ENCODE data around the gene COQ3.

Gene COQ3, protein sequence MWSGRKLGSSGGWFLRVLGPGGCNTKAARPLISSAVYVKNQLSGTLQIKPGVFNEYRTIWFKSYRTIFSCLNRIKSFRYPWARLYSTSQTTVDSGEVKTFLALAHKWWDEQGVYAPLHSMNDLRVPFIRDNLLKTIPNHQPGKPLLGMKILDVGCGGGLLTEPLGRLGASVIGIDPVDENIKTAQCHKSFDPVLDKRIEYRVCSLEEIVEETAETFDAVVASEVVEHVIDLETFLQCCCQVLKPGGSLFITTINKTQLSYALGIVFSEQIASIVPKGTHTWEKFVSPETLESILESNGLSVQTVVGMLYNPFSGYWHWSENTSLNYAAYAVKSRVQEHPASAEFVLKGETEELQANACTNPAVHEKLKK

DNA sequence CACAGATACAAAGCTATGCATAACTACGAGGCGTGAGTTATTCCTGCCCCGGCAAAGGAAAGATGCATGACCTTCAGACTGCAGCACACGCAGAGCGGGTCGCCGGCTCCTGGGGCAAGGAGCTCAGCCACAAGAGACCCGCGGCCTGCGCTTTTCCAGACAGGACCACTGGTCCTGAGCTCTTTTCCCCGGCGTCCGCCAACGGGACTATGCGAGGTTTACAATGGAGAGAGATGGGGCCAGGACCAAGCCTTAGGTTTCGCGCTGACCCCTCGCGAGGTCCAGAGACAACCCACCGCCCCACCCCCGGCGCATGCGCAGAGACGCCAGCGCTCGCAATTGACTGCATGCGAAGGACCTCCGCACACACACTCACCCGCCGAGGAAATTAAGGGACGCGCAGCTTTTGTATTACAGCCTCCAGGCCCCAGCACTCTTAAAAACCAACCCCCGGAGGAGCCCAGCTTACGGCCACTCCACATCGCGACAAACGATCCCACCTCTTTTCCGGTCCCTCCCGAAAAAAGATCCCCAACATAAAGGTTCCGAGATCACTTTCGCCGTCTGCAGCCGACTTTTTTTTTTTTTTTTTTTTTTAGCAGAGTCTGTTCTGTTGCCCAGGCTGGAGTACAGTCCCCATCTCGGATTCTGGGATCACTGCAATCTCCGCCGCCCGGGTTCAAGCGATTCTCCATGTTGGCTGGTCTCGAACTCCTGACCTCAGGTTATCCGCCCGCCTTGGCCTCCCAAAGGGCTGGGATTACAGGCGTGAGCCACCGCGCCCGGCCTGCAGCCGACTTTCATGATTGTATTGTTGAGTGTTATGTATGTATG is at the start of gene COQ3:
COQ3 (minus strand) TSS at position 498 of the 834 bp plus-strand sequence; CDS start at position 482, 16 bp downstream.
- DNase-seq (ENCODE audit: low spot score), result peak; percentile 81

DNA sequence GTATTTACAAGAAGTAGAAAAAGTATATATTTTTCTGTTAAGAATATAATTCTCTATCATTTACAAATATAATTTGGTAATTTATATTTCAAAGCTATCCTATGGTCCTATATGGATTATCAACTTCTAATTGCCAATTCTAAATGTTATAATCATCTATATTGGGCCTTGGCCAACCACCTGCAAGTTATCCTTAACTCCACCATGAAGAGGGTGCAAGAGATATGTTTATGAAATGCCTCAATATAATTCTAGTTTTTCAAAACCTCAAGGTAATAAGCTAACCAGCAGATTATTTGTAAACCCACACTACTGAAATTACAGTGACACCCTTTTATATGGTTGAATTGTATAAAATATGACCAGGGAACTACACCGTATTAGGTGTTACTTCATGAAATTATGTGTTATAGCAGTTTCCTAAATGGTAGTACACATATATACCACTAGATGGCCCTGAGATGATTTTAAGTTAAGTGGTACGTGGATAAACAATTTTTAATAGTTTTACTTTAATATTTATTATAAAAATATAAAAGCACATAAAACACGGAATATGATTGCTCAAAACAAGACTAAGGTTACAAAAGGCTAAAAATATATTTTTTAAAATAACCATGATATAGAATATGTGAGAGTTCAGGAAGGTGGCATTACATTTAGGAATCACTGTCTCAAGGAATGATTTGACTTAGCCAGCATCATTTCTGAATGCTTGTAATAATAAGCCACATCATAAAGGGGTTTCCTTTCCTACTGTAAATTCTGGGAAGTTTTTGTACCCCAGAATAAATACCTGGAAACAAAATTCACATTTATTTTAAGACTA is 40.9 kb upstream of the COQ3 start:
- peak; percentile 69 for DNase-seq (ENCODE audit: low spot score)

DNA sequence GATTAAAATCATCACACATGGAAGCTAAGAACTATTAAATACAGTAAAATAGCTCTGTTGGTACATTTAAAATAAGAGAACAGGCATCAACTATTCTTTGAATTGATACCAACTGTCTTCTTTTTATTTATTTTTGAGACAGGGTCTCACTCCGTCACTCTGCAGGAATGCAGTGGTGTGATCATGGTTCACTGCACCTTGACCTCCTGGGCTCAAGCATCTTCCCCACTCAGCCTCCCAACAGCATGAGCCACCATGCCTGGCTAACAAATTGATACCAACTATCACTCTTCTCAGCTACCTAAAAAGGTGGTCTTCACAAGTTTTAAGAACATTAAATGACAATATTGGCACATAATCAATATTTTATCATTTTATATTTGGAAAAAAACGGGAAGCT is 38.9 kb upstream of the COQ3 start:
- DNase-seq (ENCODE audit: low spot score), result no peak

DNA sequence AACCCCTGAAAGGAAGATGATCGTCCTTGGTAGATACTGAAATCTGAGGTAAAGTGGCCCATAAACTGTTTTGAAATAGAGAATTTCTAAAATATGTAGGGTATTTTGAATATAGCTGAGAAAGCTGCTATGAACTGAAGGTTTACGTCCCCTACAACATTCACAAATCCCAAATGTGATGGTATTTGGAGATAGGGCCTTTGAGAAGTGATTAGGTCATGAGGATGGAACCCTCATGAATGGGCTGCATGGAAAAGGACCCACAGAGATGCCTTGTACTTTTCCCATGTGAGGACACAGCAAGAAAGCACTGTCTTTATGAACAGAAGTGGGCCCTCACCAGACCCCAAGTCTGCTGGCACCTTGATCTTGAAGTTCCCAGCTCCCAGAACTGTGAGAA is 37.9 kb upstream of the COQ3 start:
- no peak for DNase-seq (ENCODE audit: low spot score)

DNA sequence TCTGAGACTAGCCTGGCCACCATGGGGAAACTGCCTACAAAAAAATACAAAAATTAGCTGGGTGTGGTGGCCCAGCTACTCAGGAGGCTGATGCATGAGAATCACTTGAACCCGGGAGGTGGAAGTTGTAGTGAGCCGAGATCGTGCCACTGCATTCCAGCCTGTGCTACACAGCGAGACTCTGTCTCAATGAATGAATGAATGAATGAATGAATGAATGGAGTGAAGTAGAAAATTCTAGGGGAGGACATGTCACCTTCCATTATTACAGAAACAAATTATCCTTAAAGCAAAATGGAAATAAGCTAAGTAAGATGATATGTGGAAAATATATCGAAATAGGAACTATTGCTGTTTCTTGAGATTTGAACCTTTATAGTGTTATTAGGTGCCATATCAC is 34.0 kb upstream of the COQ3 start:
- DNase-seq (ENCODE audit: low spot score), result no peak

DNA sequence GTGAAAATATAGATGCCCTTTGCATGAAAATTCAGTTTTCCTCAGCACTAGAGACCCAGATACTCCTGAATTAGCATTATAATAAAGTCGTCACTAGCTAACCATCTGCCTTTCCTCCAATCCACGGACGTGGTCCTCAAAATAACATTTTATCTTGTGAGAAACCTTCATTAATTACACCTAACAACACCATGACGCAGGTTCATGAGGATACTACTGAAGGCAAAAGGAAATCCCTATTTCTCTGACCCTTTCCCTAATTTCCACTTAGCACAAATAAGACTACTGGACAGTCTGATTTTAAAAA is 32.4 kb upstream of the COQ3 start:
- DNase-seq (ENCODE audit: low spot score), result no peak

DNA sequence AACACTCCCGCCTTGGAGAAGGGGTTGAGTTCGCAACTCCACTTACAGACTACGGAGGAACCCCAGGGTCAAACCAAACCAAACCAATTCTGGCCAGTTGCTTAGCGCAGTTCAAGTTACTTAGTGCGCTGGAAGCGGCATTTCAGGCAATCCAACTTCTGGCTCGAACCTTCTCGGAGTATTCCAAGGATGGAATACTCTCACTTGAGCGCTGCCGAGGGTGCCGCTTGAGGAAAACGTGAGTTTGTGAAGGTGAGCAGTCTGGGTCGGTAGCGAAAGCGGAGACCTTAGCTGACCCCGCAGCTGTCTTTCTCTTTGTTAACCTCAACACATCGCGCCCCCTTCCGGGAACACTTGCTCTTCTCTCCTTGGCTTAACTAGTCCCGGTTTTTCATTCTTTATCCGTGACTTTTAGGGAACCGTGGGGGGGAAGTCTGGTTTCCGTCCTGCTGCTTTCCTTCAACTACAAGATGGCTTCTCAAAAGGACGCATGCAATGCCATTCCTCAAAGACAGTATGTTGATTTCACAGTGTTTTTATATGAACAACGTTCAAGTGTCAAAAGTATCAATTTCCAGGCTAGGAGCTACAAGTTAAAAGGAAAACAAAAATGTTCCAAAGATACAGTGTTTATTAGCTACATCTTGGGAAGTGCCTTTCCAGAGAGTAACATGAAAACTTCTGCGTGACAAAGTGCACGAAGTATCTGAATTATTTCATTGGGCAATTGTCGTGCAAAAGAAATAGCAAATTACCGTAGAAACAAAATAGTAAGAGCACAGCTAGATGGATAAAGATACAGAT is 31.9 kb upstream of the COQ3 start:
- peak; percentile 96 for DNase-seq (ENCODE audit: low spot score)

DNA sequence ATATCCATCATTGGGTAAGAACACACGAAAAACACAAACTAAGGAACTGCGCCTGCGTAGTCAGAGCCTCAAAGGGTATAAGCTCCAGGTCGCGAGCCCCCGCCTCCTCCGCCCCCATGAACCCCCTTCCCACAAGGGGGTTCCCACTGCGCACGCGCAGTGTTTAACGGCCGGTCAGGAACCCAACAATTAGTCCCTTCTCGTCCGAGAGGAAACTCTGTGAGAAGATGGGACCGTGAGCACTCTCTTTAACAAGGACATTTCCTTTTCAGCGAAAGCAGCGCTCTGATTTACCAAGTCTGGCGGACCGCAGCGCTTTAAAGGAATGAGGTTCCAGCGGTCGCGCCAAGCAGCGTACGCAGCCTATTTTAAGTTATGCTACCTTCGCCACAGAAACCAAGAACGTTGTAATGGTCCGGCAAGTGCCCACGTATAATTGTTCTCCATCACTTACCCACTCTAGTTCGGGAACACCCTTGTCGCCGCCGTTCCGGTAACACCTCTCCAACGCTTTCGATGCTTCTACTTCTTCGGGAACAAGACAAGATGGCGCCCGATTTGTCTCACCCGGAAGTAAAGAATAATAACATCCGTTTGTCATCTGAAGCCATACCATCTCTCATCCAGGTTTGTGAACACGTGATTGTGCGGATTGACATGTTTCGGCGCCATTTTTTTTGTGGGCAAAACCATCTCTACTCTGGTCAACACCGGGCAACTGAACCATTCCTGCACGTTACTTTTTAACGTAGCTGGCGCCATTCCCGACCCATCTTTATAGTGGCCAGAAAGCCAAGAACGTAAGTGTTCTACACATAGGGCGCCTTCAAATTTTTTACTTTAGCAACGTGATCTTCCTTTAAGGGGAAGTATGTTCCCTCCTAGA is 31.0 kb upstream of the COQ3 start, which contains the start of gene PNISR:
PNISR (minus strand) TSS at position 548 of the 886 bp plus-strand sequence. CDS start 10,649 bp downstream, outside the sequence.
- DNase-seq (ENCODE audit: low spot score), result peak; percentile 99

DNA sequence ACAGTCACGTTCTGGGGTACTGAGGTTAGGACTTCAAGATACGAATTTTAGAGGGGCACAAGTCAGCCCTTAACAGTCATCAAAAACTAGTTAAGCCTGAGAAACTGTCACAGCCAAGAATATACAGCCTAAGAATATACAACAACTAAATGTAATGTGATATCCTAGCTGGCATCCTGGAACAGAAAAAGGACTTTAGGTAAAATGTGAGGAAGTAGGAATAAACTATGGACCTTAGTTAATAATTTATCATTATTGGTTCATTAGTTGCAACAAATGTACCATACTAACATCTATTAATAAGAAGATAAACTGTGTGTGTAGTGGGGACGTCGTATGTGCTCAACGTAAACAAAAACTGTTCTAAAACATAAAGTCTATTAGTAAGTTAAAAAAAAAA is 30.0 kb upstream of the COQ3 start:
- DNase-seq (ENCODE audit: low spot score), result no peak

DNA sequence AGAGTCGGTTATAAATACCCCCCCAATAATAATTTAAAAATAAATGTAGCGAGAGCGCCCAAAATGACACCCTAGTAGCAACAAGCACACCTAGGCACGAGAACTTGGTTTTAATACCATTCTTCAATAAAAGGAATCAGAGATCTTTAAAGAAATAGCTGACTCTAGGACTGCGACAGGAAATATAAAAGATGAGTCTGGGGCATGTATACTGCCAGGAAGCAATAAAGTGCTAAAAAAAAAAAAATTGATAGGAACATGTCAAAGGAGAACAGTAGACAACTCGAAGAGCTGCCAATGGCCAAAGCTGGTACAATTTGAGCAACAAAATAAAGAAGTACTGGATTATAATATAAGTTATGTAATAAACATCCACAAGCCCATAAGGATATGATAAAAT is 28.9 kb upstream of the COQ3 start:
- no peak for DNase-seq (ENCODE audit: low spot score)

DNA sequence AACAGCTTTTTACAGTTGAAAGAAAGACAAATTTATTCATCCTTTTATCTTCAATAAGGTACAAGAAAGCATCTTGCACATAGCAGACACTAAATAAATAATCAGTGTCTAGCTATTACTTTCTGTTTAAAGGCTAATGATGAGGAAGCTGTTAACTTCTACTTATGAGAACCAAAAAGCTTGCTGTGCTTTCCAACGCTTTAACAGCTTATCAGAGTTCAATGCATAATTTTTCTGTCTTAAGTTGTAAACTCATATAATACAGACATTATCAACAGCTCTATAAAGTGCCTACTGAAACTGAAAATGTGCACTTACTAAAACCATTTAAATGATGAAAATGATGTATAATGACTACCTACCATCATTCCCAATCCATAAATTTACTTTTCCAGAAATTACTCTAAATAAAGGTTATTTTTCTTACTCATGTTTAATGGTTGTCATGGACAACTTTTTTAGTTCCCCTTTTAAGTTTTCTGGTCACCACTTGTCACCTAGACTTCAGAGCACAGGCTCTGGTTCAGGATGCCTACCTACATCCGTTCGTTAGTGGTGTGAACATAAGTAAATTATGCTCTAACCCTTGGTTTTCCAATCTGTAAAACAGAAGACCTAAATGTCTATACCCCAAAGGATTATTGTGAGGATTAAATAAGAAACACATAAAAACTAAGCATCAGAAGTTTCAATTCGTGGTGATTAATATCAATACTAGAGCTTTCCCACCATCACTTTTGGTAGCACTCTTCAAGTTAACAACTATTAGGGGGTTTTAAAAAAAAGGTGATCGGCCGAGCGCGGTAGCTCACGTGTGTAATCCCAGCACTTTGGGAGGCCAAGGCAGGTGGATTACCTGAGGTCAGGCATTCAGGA is 23.1 kb upstream of the COQ3 start:
- no peak for DNase-seq (ENCODE audit: low spot score)

DNA sequence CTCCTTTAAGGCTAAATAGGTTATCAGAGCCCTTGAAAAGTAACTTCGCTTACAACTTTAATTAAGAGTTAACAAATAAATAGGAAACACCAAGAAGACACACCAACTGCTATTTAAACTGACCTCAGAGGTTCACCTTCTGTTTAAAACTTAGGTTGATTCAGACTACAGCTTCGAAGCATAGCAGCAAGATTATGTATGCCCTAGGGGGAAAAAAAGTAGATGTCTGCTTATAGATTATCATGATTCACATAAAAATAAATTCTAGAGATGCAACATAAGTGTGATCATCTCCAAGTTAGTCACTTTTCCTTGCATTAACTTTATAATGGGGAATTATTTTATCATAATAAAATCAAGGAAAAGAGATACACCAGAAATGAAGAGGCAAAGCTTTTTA is 22.2 kb upstream of the COQ3 start:
- DNase-seq (ENCODE audit: low spot score), result no peak

DNA sequence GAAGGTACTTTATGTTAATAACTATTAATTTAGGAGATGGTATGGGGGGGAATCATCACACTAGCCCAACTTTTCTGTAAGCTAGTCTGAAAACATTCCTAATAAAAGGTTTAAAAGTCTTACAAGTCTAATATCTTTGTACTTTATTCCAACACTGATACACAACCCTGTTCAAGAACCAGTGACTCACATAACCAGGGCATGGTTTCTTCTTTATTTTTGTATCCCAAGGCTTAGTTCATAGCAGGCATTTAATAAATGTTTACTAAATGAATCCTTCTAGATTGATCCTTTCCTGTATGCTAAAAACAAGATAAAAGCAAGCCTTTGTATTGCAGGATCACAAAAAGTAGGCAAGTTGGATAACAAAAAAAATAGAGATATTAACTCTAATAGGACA is 21.5 kb upstream of the COQ3 start:
- DNase-seq (ENCODE audit: low spot score), result no peak

DNA sequence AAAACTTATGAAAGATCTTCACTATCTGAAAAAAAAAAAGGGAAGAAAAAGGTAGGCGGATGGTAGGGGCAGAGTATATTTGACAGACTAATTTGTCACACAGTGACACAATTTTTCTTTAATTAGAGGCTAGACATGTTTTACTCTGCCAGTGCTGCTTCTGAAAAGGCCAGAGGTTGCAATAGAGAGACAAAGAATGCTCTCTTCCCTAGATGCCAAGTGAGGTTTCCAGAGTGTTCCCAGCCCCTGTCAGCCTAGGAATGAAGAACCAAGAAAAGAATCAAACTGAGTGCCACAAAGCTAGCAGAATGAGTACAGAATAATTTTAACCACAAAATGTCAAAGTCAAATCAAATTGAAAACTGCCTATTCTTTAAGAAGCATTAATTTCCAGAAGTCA is 18.1 kb upstream of the COQ3 start:
- DNase-seq (ENCODE audit: low spot score), result no peak

DNA sequence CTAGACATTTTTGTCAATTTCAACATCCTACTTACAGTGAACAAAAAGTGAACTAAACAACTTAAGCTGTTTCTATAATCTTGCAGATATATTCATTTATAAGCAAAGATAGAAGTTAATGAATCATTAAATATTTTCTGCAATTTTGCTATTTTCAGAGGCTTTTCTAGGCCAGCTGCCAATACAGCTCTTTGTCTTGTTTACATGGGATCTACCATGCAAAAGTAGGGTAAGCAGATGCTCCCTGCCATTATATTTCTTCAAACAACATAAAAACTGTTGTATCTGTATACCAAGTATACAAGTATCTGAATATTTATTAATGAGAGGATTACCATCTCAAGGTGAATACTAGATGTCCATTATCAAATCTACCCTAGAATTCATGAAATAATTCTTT is 15.7 kb upstream of the COQ3 start:
- DNase-seq (ENCODE audit: low spot score), result no peak

DNA sequence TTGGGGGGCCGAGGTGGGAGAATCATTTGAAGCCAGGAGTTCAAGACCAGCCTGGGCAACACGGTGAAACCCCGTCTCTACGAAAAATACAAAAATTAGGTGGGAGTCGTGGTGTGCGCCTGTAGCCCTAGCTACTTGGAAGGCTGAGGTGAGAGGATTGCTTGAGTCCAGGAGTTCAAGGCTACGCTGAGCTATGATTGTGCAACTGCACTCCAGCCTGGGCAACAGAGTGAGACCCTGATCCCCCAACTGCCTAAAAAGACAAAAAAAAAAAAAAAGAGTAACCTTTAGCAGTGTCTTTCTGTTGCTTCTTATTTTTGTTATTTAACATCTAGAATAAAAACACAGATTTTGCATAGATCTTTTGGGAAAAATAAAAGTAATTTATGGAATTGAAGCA is 13.1 kb upstream of the COQ3 start:
- no peak for DNase-seq (ENCODE audit: low spot score)

DNA sequence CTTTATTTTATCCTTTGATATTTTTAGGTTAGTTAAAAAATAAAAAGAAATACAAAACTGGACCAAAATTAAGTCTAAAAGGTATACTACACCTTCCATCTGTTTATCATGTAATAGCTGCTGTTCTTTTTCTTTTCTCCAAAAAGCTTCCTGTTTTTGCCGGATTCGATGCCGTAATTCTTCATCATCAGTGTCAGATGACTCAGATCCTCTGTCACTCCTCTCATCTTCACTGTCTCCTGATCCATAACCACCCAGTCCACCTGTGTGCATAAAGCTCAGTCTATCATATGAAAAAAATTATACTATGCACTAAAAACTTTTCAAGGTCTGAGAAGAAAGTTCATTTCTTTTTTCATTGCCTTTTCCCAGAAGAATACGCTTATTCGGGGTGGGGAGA is 8.5 kb upstream of the COQ3 start:
- DNase-seq (ENCODE audit: low spot score), result no peak

DNA sequence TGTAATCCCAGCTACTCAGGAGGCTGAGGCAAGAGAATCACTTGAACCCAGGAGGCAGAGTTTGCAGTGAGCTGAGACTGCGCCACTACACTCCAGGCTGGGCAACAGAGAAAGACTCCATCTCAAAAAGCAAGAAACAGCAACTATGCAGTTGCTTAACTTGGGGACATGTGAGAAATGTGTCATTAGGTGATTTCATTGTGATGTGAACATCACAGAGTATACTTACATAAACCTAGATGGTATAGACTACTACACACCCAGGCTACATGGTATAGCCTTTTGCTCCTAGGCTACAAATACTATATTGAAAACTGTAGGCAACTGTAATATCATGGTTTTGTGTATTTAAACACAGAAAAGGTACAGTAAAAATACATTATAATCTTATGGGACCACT is 3.3 kb upstream of the COQ3 start:
- peak; percentile 19 for DNase-seq (ENCODE audit: low spot score)

DNA sequence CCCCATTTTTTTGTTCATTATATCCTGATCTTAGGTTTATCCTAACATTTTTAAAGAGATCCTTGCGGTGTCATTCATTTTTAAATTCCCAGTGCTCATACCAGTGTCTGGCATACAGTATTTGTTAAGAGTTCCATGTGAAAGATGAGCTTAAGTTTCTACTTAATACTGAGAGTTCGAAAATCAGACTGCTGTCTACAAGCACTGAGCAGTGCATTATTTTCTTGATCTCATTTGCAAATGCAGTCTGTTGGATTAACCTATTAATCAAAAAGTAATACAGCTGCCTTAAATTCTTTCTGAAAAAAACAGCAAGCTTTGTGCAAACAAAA is 663 bp downstream of the COQ3 start:
- DNase-seq (ENCODE audit: low spot score), result peak; percentile 27

DNA sequence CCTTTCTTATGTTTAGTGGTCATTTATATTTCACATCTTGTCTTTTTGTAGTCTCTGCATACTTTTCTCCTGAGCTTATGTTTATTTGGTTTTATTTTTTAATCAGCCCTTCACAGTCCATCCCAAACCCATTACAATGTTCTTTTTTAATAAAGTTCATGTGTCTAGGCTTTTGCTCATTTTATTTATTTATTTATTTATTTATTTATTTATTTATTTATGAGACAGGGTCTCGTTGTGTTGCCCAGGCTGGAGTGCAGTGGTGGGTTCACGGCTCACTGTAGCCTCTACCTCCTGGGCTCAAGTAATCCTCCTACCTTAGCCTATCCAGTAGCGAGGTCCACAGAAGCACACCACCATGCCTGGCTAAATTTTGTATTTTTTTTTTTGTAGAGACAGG is 3.1 kb downstream of the COQ3 start:
- DNase-seq (ENCODE audit: low spot score), result no peak
